H1 (cell line): ENCODE data around the gene FAM240A. TPM values are rescaled to one million over a fixed set of nuclear protein-coding genes. Genes with fewer than 3 reads are reported as not detected.
A peak's percentile ranks its signal among the peaks of the same experiment; 100 is the strongest.

Experiments
- MAFK ChIP-seq: IDR thresholded peaks from 2 replicates; pipeline ENCODE4 v1.6.1; 2012; ENCODE audit warnings: low read depth, mild to moderate bottlenecking, improper control_type of control experiment, low read length
- POLR2A ChIP-seq, 2 experiments: IDR thresholded peaks; 1 replicate in 1 of 2; 2 replicates in 1 of 2; pipeline ENCODE4 v1.6.1; 2011; ENCODE audit warnings: low read depth in 2 of 2, low read length in 2 of 2, mild to moderate bottlenecking in 2 of 2; ENCODE audit errors: control extremely low read depth in 1 of 2
- POLR2AphosphoS5 ChIP-seq: IDR thresholded peaks from 2 replicates; pipeline ENCODE4 v1.6.1; 2011; ENCODE audit warnings: low read depth, low read length
- RXRA ChIP-seq: IDR thresholded peaks from 2 replicates; pipeline ENCODE4 v1.6.1; 2011; ENCODE audit warnings: low read depth, mild to moderate bottlenecking, low read length, moderate library complexity; ENCODE audit not compliant: insufficient read depth
- SIN3A ChIP-seq, 2 experiments: IDR thresholded peaks in 1 of 2; conservative IDR thresholded peaks in 1 of 2; 2 replicates each; pipeline ENCODE4 v1.6.1; 2011 to 2012; ENCODE audit warnings: low read length in 2 of 2, improper control_type of control experiment in 1 of 2, low read depth in 1 of 2, mild to moderate bottlenecking in 1 of 2
- TAF1 ChIP-seq: IDR thresholded peaks from 2 replicates; pipeline ENCODE4 v1.6.1; 2011; ENCODE audit warnings: mild to moderate bottlenecking, low read depth, low read length
- TAF7 ChIP-seq: optimal IDR thresholded peaks from 2 replicates; pipeline ENCODE3; 2011; ENCODE audit warnings: low read depth, mild to moderate bottlenecking, inconsistent platforms, low read length, moderate library complexity, borderline replicate concordance
- polyA plus RNA-seq, 7 experiments: library from polyadenylated mRNA; depleted of rRNA in 3 of 7; stranded (reverse) in 5 of 7; unstranded in 2 of 7; fragments of >200 nt in 5 of 7; fragments of 200-250 nt in 2 of 7; gene quantifications; 1 replicate in 5 of 7; 2 replicates in 1 of 7; 4 replicates in 1 of 7; pipeline versions ENCODE4 v1.2.1 to v1.2.3, GENCODE V29; 2011 to 2013; ENCODE audit warnings: missing spikeins in 2 of 7, mixed read lengths in 2 of 7
- total RNA-seq: library from RNA; stranded (reverse); fragmentation: NEBNext Ultra II Directional; extraction: Animal tissue kit (Norgen Biotek cat#: 25700); gene quantifications from 2 replicates; pipeline ENCODE4 v1.2.1, GENCODE V29; 2021
- TF ChIP-seq, protein P1 (sequence below): IDR thresholded peaks from 2 replicates; pipeline ENCODE4 v1.6.1; 2012; ENCODE audit warnings: low read length, inconsistent platforms

Gene FAM240A
- total and polyA plus RNA-seq, 2 of the 8 experiments (the other 6 are each of a cell fraction or from before 2014, with no cell fraction given), result 0.08 TPM; not detected in 1

DNA sequence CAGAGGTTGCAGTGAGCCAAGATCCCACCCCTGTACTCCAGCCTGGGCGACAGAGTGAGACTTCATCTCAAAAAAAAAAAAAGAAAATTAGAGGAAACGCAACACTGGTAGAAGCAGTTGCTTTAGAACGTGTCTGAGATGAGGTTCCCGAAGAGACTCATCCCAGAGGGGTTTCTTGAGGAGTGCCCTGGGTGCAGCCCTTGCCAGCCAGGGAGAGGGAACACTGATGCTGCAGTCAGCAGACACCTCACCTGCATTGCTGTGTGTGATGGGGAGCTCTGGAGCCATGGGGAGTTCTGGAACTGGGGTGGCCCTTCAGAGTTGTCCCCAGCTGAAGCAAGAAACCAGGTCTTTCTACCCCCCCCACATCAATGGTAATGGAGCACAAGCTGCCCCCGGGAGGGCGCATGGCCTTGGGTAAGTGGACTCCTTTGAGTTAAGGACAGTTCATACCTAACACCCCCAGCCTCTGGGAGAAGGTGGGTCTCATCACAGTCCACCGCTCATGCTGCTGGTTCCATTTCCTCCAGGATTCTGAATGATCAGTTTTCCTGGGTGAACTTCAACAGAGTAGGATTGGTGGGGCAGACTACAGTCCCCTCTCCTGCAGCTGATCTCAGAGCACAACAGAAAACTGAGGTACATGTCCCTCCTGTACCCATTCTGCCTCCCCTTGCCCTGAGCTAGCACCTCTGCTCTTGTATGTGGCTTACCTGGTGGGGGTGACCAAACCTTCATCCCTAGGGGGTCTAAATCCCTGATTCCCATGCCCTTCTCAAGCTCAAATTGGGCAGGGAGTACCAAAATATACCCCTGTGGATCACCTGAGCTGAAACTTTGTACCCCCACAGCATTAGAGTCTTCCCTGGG, 27.5 kb upstream of the FAM240A start (continued):
- TF ChIP-seq TAF1, result no peak
- no peak for TF ChIP-seq MAFK
- TF ChIP-seq RXRA, result no peak
- TF ChIP-seq SIN3A (conservative IDR thresholded peaks at IDR 0.05 in 1 of 2, IDR thresholded peaks at IDR 0.05 in 1 of 2; ENCODE audit: low read depth in 1 of 2, low read length in 2 of 2), result no peak
- TF ChIP-seq, protein P1, sequence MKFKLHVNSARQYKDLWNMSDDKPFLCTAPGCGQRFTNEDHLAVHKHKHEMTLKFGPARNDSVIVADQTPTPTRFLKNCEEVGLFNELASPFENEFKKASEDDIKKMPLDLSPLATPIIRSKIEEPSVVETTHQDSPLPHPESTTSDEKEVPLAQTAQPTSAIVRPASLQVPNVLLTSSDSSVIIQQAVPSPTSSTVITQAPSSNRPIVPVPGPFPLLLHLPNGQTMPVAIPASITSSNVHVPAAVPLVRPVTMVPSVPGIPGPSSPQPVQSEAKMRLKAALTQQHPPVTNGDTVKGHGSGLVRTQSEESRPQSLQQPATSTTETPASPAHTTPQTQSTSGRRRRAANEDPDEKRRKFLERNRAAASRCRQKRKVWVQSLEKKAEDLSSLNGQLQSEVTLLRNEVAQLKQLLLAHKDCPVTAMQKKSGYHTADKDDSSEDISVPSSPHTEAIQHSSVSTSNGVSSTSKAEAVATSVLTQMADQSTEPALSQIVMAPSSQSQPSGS, result no peak
- no peak for TF ChIP-seq TAF7
- peak; percentile 40 to 79; a peak in 2 of 3 replicates for TF ChIP-seq POLR2A (IDR thresholded peaks at IDR 0.05; ENCODE audit: control extremely low read depth in 1 of 2, low read depth in 2 of 2, low read length in 2 of 2)
- TF ChIP-seq POLR2AphosphoS5, result peak; percentile 58; the same call in 1 of the 2 replicates
